DOHH2 (cell line): ENCODE results near the gene CSGALNACT2.

Source experiments
- EZH2phosphoT487 ChIP-seq: fragments of 200-600 bp; sonication (generic); IDR thresholded peaks from 2 replicates; pipeline ENCODE4 v1.6.1; 2017; ENCODE audit warnings: borderline replicate concordance, mild to moderate bottlenecking, antibody characterized with exemption, low read length, moderate library complexity, mixed read lengths
- TF ChIP-seq, protein P1 (sequence below): fragments of 200-600 bp; sonication (generic); IDR thresholded peaks from one replicate; pipeline ENCODE4 v1.5.1; 2014; ENCODE audit warnings: antibody characterized with exemption, mild to moderate bottlenecking, low read depth, low read length; ENCODE audit not compliant: poor library complexity, severe bottlenecking

DNA sequence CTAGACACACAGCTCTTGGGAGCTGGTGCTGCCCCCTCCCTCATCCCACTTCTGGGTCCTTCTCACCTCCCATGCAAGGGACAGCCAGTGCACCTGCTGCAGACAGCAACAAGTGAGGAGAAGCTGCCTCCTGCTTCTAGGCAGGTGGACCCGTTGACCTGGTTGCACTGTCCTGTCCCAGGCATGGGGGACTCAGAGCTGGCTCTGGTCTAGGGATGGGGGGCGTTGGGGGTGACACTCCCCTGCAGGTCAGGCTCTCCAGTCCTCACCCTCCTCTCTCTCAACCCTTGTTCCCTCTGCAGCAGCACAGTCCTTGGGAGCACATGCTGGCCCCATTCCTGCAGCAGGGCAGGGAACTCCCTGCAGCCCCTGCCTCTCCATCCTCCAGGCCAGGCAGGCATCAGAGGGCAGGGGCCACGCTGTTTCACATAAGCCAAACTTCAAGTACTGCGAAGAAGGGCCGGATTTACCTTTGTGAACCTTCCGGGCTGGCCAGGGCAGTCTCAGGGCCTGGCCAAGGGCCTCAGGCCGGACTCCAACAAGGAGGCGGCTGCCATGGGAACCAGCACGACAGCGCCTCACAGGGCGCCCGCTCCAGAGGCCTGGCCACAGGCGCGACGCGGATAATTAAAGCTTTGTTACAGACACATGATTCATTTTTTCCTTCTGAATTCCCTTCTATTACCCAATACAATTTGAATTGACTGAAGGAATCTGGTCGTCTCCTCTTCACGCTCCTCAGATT is 80.1 kb downstream of the CSGALNACT2 start:
- TF ChIP-seq, protein P1, sequence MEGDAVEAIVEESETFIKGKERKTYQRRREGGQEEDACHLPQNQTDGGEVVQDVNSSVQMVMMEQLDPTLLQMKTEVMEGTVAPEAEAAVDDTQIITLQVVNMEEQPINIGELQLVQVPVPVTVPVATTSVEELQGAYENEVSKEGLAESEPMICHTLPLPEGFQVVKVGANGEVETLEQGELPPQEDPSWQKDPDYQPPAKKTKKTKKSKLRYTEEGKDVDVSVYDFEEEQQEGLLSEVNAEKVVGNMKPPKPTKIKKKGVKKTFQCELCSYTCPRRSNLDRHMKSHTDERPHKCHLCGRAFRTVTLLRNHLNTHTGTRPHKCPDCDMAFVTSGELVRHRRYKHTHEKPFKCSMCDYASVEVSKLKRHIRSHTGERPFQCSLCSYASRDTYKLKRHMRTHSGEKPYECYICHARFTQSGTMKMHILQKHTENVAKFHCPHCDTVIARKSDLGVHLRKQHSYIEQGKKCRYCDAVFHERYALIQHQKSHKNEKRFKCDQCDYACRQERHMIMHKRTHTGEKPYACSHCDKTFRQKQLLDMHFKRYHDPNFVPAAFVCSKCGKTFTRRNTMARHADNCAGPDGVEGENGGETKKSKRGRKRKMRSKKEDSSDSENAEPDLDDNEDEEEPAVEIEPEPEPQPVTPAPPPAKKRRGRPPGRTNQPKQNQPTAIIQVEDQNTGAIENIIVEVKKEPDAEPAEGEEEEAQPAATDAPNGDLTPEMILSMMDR = no peak
- no peak for TF ChIP-seq EZH2phosphoT487
